Measurements from ENCODE around the gene ATP2B2. TPM values are rescaled to one million over a fixed set of nuclear protein-coding genes. Genes with fewer than 3 reads are reported as not detected.

The ATP2B2 gene
- total RNA-seq, 3 donors from 2014 or later = 0.09 to 0.70 (median 0.12) TPM

GRCh38 chr3:10331320-10331719, 174.1 kb downstream of the ATP2B2 start:
- no peak for TF ChIP-seq CTCF (IDR thresholded peaks at IDR 0.05)
- no peaks in the 10 kb centered on the region for H3K9me3 ChIP-seq
- H3K36me3 ChIP-seq (ENCODE audit: low read depth) = no peaks in the 10 kb centered on the region
- DNase-seq = no peak
- no peak for ATAC-seq
- intact Hi-C loops (cut with DNase I, micrococcal nuclease) = no loop called here
- H3K4me1 ChIP-seq (ENCODE audit: low read depth) = no peaks in the 10 kb centered on the region
- H3K4me3 ChIP-seq = no peak overlapping the region

GRCh38 chr3:10330319-10330718, 175.1 kb downstream of the ATP2B2 start:
- ATAC-seq (no peak), DNase-seq (no peak)
- Histone ChIP-seq H3K4me1 (ENCODE audit: low read depth) (no peaks in the 10 kb centered on the region), H3K9me3 (no peaks in the 10 kb centered on the region), H3K4me3 (no peak overlapping the region), H3K36me3 (ENCODE audit: low read depth) (no peaks in the 10 kb centered on the region)
- no peak for TF ChIP-seq CTCF (IDR thresholded peaks at IDR 0.05)
- intact Hi-C loops (cut with DNase I, micrococcal nuclease) = no loop called here

GRCh38 chr3:10329495-10330015, 175.8 kb downstream of the ATP2B2 start:
- no peak for ATAC-seq
- Histone ChIP-seq H3K4me3 (no peak overlapping the region), H3K4me1 (ENCODE audit: low read depth) (no peaks in the 10 kb centered on the region), H3K9me3 (no peaks in the 10 kb centered on the region), H3K36me3 (ENCODE audit: low read depth) (no peaks in the 10 kb centered on the region)
- intact Hi-C loops (cut with DNase I, micrococcal nuclease) = no loop called here
- TF ChIP-seq CTCF (IDR thresholded peaks at IDR 0.05) = no peak
- no peak for DNase-seq

- Histone ChIP-seq H3K4me1 (ENCODE audit: low read depth) (no peaks in the 10 kb centered on the region), H3K36me3 (ENCODE audit: low read depth) (no peaks in the 10 kb centered on the region), H3K4me3 (no peak overlapping the region), H3K9me3 (no peaks in the 10 kb centered on the region)
- TF ChIP-seq CTCF (IDR thresholded peaks at IDR 0.05) = no peak
- DNase-seq (no peak), ATAC-seq (no peak)
- intact Hi-C loops (cut with DNase I, micrococcal nuclease) = no loop called here
These were observed 176.8 kb downstream of the ATP2B2 start for GRCh38 chr3:10328460-10329071.

GRCh38 chr3:10327592-10327991, 177.8 kb downstream of the ATP2B2 start:
- no peak for ATAC-seq
- TF ChIP-seq CTCF (IDR thresholded peaks at IDR 0.05) = no peak
- intact Hi-C loops (cut with DNase I, micrococcal nuclease) = no loop called here
- Histone ChIP-seq H3K4me3 (no peak overlapping the region), H3K9me3 (no peaks in the 10 kb centered on the region), H3K36me3 (ENCODE audit: low read depth) (no peaks in the 10 kb centered on the region), H3K4me1 (ENCODE audit: low read depth) (no peaks in the 10 kb centered on the region)
- DNase-seq = no peak

- H3K9me3 ChIP-seq = no peaks in the 10 kb centered on the region
- no peak for TF ChIP-seq CTCF (IDR thresholded peaks at IDR 0.05)
- no peaks in the 10 kb centered on the region for H3K36me3 ChIP-seq (ENCODE audit: low read depth)
- intact Hi-C loops (cut with DNase I, micrococcal nuclease) = no loop called here
- peaks cover 13% of the 10 kb centered on the region for H3K4me1 ChIP-seq (ENCODE audit: low read depth)
- ATAC-seq (no peak), DNase-seq (no peak)
- H3K4me3 ChIP-seq = no peak overlapping the region
These were observed 183.1 kb downstream of the ATP2B2 start for GRCh38 chr3:10322352-10322710.
